ENCODE results near the gene POLE4.

Gene POLE4

GRCh38 chr2:74954500-74954874, 4.0 kb upstream of the POLE4 start:
- H3K79me2 ChIP-seq (ENCODE audit: insufficient read depth, low read depth), result no peaks in the 10 kb centered on the region
- no peak overlapping the region for H3K4me2 ChIP-seq
- no peak overlapping the region for H3K9ac ChIP-seq
- no peaks in the 10 kb centered on the region for H4K20me1 ChIP-seq (ENCODE audit: insufficient read depth)
- no peak overlapping the region for H3K27ac ChIP-seq
- H3K27me3 ChIP-seq (ENCODE audit: insufficient read depth, low read depth), result no peaks in the 10 kb centered on the region
- TF ChIP-seq CTCF (conservative IDR thresholded peaks at IDR 0.05; ENCODE audit: low read depth, low read length), result no peak
- H3K4me1 ChIP-seq (ENCODE audit: low read depth, poor library complexity, severe bottlenecking), result peaks cover 19% of the 10 kb centered on the region
- no peak overlapping the region for H3K4me3 ChIP-seq (IDR thresholded peaks at IDR 0.05; ENCODE audit: insufficient read depth, low read depth, low read length)
- no peak overlapping the region for H2AFZ ChIP-seq (ENCODE audit: low read depth)
- no peaks in the 10 kb centered on the region for H3K36me3 ChIP-seq (ENCODE audit: insufficient read depth)

- no peaks in the 10 kb centered on the region for H4K20me1 ChIP-seq (ENCODE audit: insufficient read depth)
- H3K4me2 ChIP-seq, result peak overlapping the region; percentile 74
- H3K27me3 ChIP-seq (ENCODE audit: insufficient read depth, low read depth), result no peaks in the 10 kb centered on the region
- H3K36me3 ChIP-seq (ENCODE audit: insufficient read depth), result no peaks in the 10 kb centered on the region
- TF ChIP-seq CTCF (conservative IDR thresholded peaks at IDR 0.05; ENCODE audit: low read depth, low read length), result no peak
- peak overlapping the region; percentile 97 for H3K9ac ChIP-seq
- peak overlapping the region; percentile 94 for H3K27ac ChIP-seq
- H2AFZ ChIP-seq (ENCODE audit: low read depth), result peak overlapping the region; percentile 75
- H3K4me1 ChIP-seq (ENCODE audit: low read depth, poor library complexity, severe bottlenecking), result peaks cover 16% of the 10 kb centered on the region
- H3K79me2 ChIP-seq (ENCODE audit: insufficient read depth, low read depth), result no peaks in the 10 kb centered on the region
- peak overlapping the region; percentile 80 for H3K4me3 ChIP-seq (IDR thresholded peaks at IDR 0.05; ENCODE audit: insufficient read depth, low read depth, low read length)
Observed at GRCh38 chr2:74957886-74958273, 563 bp upstream of the POLE4 start.

- Histone ChIP-seq H3K4me2 (peak overlapping the region; percentile 74), H4K20me1 (ENCODE audit: insufficient read depth) (no peaks in the 10 kb centered on the region), H3K79me2 (ENCODE audit: insufficient read depth, low read depth) (no peaks in the 10 kb centered on the region), H3K9ac (peak overlapping the region; percentile 97; the same call in 1 of the 2 replicates), H3K36me3 (ENCODE audit: insufficient read depth) (no peaks in the 10 kb centered on the region), H3K27me3 (ENCODE audit: insufficient read depth, low read depth) (no peaks in the 10 kb centered on the region), H3K4me3 (IDR thresholded peaks at IDR 0.05; ENCODE audit: insufficient read depth, low read depth, low read length) (no peak overlapping the region), H2AFZ (ENCODE audit: low read depth) (peak overlapping the region; percentile 75), H3K27ac (peak overlapping the region; percentile 94; the same call in 1 of the 2 replicates), H3K4me1 (ENCODE audit: low read depth, poor library complexity, severe bottlenecking) (peaks cover 16% of the 10 kb centered on the region)
- TF ChIP-seq CTCF (conservative IDR thresholded peaks at IDR 0.05; ENCODE audit: low read depth, low read length), result no peak
Observed at GRCh38 chr2:74959106-74959751, 786 bp downstream of the POLE4 start.

- no peak overlapping the region for H3K9ac ChIP-seq
- TF ChIP-seq CTCF (conservative IDR thresholded peaks at IDR 0.05; ENCODE audit: low read depth, low read length), result no peak
- H3K4me1 ChIP-seq (ENCODE audit: low read depth, poor library complexity, severe bottlenecking), result no peaks in the 10 kb centered on the region
- no peak overlapping the region for H3K4me3 ChIP-seq (IDR thresholded peaks at IDR 0.05; ENCODE audit: insufficient read depth, low read depth, low read length)
- H4K20me1 ChIP-seq (ENCODE audit: insufficient read depth), result no peaks in the 10 kb centered on the region
- H2AFZ ChIP-seq (ENCODE audit: low read depth), result no peak overlapping the region
- no peak overlapping the region for H3K4me2 ChIP-seq
- no peaks in the 10 kb centered on the region for H3K79me2 ChIP-seq (ENCODE audit: insufficient read depth, low read depth)
- H3K36me3 ChIP-seq (ENCODE audit: insufficient read depth), result no peaks in the 10 kb centered on the region
- no peak overlapping the region for H3K27ac ChIP-seq
- no peaks in the 10 kb centered on the region for H3K27me3 ChIP-seq (ENCODE audit: insufficient read depth, low read depth)
Observed at GRCh38 chr2:74966887-74967286, 8.4 kb downstream of the POLE4 start.
